H1 (cell line): Measurements from ENCODE around the gene ATP5F1C. TPM values are rescaled to one million over a fixed set of nuclear protein-coding genes. Genes with fewer than 3 reads are reported as not detected.

Source experiments
- BCL11A ChIP-seq, 2 experiments: IDR thresholded peaks; one replicate each; pipeline ENCODE4 v1.6.1; 2011; ENCODE audit warnings: low read depth in 2 of 2, low read length in 2 of 2, mild to moderate bottlenecking in 2 of 2
- BRCA1 ChIP-seq: IDR thresholded peaks from 2 replicates; pipeline ENCODE4 v1.6.1; 2012; ENCODE audit warnings: low read depth, low read length, improper control_type of control experiment
- CHD1 ChIP-seq: IDR thresholded peaks from 2 replicates; pipeline ENCODE4 v1.6.1; 2012; ENCODE audit warnings: low read depth, low read length, improper control_type of control experiment
- CREB1 ChIP-seq: IDR thresholded peaks from 2 replicates; pipeline ENCODE4 v1.6.1; 2012; ENCODE audit warnings: inconsistent platforms
- EZH2 ChIP-seq: fragments of 200-600 bp; sonication (generic); IDR thresholded peaks from 2 replicates; pipeline ENCODE4 v1.7.1; 2012; ENCODE audit warnings: low read depth, mild to moderate bottlenecking, moderate library complexity, low read length, inconsistent platforms; ENCODE audit not compliant: severe bottlenecking
- GABPA ChIP-seq: IDR thresholded peaks from 2 replicates; pipeline ENCODE4 v1.6.1; 2011; ENCODE audit warnings: mild to moderate bottlenecking, low read length, moderate library complexity, borderline replicate concordance; ENCODE audit not compliant: insufficient read depth
- HDAC6 ChIP-seq: IDR thresholded peaks from one replicate; pipeline ENCODE4 v1.7.1; 2012; ENCODE audit warnings: low read depth, mild to moderate bottlenecking, inconsistent platforms, low read length, moderate library complexity
- JUN ChIP-seq: IDR thresholded peaks from 2 replicates; pipeline ENCODE4 v1.6.1; 2011; ENCODE audit warnings: low read depth, mild to moderate bottlenecking, improper control_type of control experiment, low read length
- MAFK ChIP-seq: IDR thresholded peaks from 2 replicates; pipeline ENCODE4 v1.6.1; 2012; ENCODE audit warnings: low read depth, mild to moderate bottlenecking, improper control_type of control experiment, low read length
- NRF1 ChIP-seq: IDR thresholded peaks from 2 replicates; pipeline ENCODE4 v1.6.1; 2011; ENCODE audit warnings: mild to moderate bottlenecking, low read depth, low read length, improper control_type of control experiment
- RAD21 ChIP-seq, 2 experiments: IDR thresholded peaks in 1 of 2; conservative IDR thresholded peaks in 1 of 2; 2 replicates each; pipeline ENCODE4 v1.6.1; 2011; ENCODE audit warnings: low read depth in 2 of 2, low read length in 2 of 2, improper control_type of control experiment in 1 of 2, inconsistent platforms in 1 of 2, mild to moderate bottlenecking in 1 of 2, moderate library complexity in 1 of 2
- RFX5 ChIP-seq: IDR thresholded peaks from 2 replicates; pipeline ENCODE4 v1.6.1; 2011; ENCODE audit warnings: low read depth, low read length, improper control_type of control experiment, borderline replicate concordance
- SAP30 ChIP-seq: fragments of 300-600 bp; sonication (generic); IDR thresholded peaks from 2 replicates; pipeline ENCODE4 v1.7.1; 2012; ENCODE audit warnings: low read length, moderate library complexity, mild to moderate bottlenecking, inconsistent platforms; ENCODE audit not compliant: insufficient read depth, insufficient replicate concordance
- SP1 ChIP-seq: IDR thresholded peaks from 2 replicates; pipeline ENCODE4 v1.6.1; 2011; ENCODE audit warnings: low read depth, low read length
- SP4 ChIP-seq: IDR thresholded peaks from 2 replicates; pipeline ENCODE4 v1.6.1; 2012; ENCODE audit warnings: low read length, inconsistent platforms
- SRF ChIP-seq: IDR thresholded peaks from 2 replicates; pipeline ENCODE4 v1.6.1; 2011; ENCODE audit warnings: mild to moderate bottlenecking, low read depth, low read length, moderate library complexity
- YY1 ChIP-seq: IDR thresholded peaks from 2 replicates; pipeline ENCODE4 v1.6.1; 2011; ENCODE audit warnings: low read depth, mild to moderate bottlenecking, low read length
- polyA plus RNA-seq, 7 experiments: library from polyadenylated mRNA; depleted of rRNA in 3 of 7; stranded (reverse) in 5 of 7; unstranded in 2 of 7; fragments of >200 nt in 5 of 7; fragments of 200-250 nt in 2 of 7; gene quantifications; 1 replicate in 5 of 7; 2 replicates in 1 of 7; 4 replicates in 1 of 7; pipeline versions ENCODE4 v1.2.1 to v1.2.3, GENCODE V29; 2011 to 2013; ENCODE audit warnings: missing spikeins in 2 of 7, mixed read lengths in 2 of 7
- total RNA-seq: library from RNA; stranded (reverse); fragmentation: NEBNext Ultra II Directional; extraction: Animal tissue kit (Norgen Biotek cat#: 25700); gene quantifications from 2 replicates; pipeline ENCODE4 v1.2.1, GENCODE V29; 2021
- TF ChIP-seq, protein P1 (sequence below): IDR thresholded peaks from 2 replicates; pipeline ENCODE4 v1.6.1; 2011; ENCODE audit warnings: low read depth, mild to moderate bottlenecking, low read length; ENCODE audit not compliant: insufficient read depth
- TF ChIP-seq, protein P2 (sequence below), 3 experiments: IDR thresholded peaks; 1 replicate in 2 of 3; 2 replicates in 1 of 3; pipeline versions ENCODE4 v1.5.1 to v1.6.1; 2011; ENCODE audit warnings: low read length in 3 of 3, mild to moderate bottlenecking in 3 of 3, inconsistent platforms in 2 of 3, low read depth in 1 of 3, moderate library complexity in 1 of 3; ENCODE audit not compliant: insufficient read depth in 1 of 3; ENCODE audit errors: control extremely low read depth in 1 of 3

Gene ATP5F1C
- total and polyA plus RNA-seq, 2 of the 8 experiments (the other 6 are each of a cell fraction or from before 2014, with no cell fraction given) = 221 to 265 TPM

DNA sequence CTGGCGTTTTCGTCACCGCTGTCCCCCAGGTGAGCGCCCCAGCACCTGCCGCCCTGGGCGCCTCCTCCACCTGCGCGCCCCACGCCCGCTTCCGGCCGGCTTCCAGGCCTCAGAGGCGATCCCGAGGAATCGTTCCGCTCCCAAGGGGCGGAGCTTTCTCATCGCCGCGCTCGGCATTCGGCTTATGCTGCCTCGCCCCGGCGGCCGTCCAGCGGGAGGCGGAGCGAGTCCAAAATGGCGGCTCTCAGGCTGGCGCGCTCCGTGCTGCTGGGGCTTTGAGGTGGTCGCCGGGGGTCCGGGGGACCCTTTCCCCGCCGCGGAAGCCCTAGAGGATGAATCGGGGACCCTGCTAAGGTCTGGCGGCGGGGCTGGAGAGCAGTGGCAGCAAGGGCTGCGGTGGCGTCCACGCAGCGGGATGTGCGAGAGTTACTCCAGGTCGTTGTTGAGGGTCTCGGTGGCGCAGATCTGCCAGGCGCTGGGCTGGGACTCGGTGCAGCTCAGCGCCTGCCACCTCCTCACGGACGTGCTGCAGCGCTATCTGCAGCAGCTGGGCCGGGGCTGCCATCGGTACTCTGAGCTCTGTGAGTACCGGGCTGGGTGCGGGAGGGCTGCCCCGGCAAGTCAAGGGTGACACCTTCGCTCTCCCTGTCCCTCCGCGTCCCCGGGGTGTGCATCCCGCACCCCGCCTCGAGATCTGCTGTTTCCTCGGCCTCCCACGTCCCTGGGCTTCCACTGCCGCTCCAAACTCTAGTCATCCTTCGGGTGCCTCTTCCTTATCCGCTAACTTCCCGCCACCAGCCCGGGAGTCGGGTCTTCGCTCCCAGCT, 30.5 kb downstream of the ATP5F1C start, which contains the start of gene TAF3 (continued):
- TF ChIP-seq YY1 = peak; percentile 99
- peak; percentile 54; the same call in 1 of the 2 replicates for TF ChIP-seq SP1
- no peak for TF ChIP-seq CHD1
- TF ChIP-seq EZH2 = no peak
- no peak for TF ChIP-seq HDAC6
- no peak for TF ChIP-seq GABPA
- TF ChIP-seq, protein P1, sequence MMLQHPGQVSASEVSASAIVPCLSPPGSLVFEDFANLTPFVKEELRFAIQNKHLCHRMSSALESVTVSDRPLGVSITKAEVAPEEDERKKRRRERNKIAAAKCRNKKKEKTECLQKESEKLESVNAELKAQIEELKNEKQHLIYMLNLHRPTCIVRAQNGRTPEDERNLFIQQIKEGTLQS = no peak
- TF ChIP-seq JUN = no peak
- TF ChIP-seq RFX5 = no peak
- TF ChIP-seq SRF = peak; percentile 97
- no peak for TF ChIP-seq BRCA1
- no peak for TF ChIP-seq BCL11A (IDR thresholded peaks at IDR 0.05; ENCODE audit: low read depth in 2 of 2, low read length in 2 of 2)
- no peak; the same call in 1 of the 2 replicates for TF ChIP-seq NRF1
- no peak for TF ChIP-seq RAD21 (IDR thresholded peaks at IDR 0.05 in 1 of 2, conservative IDR thresholded peaks at IDR 0.05 in 1 of 2; ENCODE audit: low read depth in 2 of 2, low read length in 2 of 2)
- TF ChIP-seq SP4 = peak; percentile 62; the same call in 1 of the 2 replicates
- TF ChIP-seq, protein P2, sequence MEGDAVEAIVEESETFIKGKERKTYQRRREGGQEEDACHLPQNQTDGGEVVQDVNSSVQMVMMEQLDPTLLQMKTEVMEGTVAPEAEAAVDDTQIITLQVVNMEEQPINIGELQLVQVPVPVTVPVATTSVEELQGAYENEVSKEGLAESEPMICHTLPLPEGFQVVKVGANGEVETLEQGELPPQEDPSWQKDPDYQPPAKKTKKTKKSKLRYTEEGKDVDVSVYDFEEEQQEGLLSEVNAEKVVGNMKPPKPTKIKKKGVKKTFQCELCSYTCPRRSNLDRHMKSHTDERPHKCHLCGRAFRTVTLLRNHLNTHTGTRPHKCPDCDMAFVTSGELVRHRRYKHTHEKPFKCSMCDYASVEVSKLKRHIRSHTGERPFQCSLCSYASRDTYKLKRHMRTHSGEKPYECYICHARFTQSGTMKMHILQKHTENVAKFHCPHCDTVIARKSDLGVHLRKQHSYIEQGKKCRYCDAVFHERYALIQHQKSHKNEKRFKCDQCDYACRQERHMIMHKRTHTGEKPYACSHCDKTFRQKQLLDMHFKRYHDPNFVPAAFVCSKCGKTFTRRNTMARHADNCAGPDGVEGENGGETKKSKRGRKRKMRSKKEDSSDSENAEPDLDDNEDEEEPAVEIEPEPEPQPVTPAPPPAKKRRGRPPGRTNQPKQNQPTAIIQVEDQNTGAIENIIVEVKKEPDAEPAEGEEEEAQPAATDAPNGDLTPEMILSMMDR (IDR thresholded peaks at IDR 0.05; ENCODE audit: control extremely low read depth in 1 of 3, insufficient read depth in 1 of 3, low read depth in 1 of 3, low read length in 3 of 3) = no peak
- TF ChIP-seq SAP30 = no peak
- peak; percentile 61 for TF ChIP-seq CREB1
- no peak for TF ChIP-seq MAFK
